ENCODE results near the gene ACOT9.

DNA sequence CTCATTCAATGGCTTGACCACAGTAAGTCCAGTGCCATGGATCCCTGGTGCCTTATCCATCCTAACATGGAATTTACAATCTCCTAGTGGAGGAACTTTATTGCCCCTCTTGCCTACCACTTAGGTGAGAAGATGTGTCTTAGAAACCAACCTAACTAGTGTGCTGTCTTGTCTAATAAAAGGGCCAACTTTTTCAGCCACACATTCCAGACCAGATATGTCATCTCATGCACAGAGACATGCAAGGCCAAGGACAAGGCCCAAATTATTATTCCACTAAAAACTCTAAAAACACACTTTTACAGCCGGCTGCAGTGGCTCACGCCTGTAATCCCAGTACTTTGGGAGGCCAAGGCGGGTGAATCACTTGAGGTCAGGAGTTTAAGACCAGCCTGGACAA is 86.4 kb downstream of the ACOT9 start:
- TF ChIP-seq, protein P1, sequence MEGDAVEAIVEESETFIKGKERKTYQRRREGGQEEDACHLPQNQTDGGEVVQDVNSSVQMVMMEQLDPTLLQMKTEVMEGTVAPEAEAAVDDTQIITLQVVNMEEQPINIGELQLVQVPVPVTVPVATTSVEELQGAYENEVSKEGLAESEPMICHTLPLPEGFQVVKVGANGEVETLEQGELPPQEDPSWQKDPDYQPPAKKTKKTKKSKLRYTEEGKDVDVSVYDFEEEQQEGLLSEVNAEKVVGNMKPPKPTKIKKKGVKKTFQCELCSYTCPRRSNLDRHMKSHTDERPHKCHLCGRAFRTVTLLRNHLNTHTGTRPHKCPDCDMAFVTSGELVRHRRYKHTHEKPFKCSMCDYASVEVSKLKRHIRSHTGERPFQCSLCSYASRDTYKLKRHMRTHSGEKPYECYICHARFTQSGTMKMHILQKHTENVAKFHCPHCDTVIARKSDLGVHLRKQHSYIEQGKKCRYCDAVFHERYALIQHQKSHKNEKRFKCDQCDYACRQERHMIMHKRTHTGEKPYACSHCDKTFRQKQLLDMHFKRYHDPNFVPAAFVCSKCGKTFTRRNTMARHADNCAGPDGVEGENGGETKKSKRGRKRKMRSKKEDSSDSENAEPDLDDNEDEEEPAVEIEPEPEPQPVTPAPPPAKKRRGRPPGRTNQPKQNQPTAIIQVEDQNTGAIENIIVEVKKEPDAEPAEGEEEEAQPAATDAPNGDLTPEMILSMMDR (IDR thresholded peaks at IDR 0.05 in 8 of 11, conservative IDR thresholded peaks at IDR 0.05 in 3 of 11), result no peak
- no peak for TF ChIP-seq POLR2A (IDR thresholded peaks at IDR 0.05)
